GM21360 (cell line): ENCODE results near the gene CHN2.

Source experiments
- ATAC-seq: cut with Tn5 transposase; IDR thresholded peaks from one replicate; pipeline ENCODE4 v1.9.1; 2021; ENCODE audit warnings: mild to moderate bottlenecking, moderate library complexity; ENCODE audit not compliant: unreplicated experiment

Gene CHN2

DNA sequence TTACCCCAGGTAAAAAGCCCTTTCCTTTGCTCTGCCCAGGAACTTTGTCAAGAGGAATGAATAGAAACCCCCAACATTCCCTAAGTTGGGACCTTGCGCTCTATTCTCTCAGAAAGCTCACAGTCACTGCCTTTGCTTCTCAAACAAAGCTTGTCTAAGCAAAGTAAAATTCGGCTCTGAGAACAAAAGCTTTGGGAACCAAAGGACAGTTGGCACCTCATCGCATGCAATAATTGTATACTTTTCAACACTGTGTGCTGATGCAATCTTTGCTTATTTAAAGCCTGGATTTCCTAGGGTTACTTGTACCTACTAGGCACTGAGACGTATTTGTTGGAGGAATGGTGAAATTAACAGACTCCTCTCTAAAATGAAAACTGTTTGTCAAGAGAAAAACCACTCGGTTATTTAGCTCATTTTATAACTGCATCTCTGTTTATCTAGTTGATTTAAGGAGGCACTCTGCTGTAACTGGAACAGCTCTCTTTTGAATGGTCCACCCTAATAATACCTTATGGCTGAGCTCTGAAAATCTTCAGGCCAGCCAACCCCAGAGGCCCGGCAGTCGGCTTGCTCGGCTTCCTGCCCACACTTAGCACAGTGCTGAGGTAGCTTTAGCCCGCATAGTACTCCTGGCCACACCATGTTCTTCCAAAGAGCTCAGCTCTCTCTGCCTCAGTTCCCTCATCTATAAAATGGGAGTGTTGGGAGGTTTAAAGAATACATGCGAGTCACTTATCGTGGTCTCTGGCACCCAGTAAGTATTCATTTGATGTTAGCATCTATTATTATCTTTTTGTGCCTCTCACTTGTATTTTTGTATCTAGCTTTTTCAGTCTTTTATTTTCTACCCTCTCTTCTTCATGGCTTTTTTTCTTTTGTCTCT, 288.9 kb downstream of the CHN2 start:
- ATAC-seq: no peak

DNA sequence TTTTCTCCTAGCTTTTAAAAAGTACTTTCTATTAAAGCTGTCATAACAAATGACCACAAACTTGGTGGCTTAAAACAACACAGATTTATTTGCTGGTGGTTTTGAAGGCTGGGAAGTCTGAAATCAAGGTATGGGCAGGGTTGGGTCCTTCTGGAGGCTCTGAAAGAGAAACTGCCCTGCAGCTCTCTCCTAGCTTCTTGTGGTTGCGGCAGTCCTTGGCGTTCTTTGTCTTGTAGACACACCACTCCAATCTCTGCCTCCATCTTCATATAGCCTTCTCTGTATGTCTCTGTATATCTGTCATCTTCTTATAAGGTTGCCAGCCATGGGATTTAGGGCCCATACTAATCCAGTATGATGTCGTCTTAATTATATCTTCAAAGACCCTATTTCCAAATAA, 289.7 kb downstream of the CHN2 start:
- ATAC-seq: no peak

DNA sequence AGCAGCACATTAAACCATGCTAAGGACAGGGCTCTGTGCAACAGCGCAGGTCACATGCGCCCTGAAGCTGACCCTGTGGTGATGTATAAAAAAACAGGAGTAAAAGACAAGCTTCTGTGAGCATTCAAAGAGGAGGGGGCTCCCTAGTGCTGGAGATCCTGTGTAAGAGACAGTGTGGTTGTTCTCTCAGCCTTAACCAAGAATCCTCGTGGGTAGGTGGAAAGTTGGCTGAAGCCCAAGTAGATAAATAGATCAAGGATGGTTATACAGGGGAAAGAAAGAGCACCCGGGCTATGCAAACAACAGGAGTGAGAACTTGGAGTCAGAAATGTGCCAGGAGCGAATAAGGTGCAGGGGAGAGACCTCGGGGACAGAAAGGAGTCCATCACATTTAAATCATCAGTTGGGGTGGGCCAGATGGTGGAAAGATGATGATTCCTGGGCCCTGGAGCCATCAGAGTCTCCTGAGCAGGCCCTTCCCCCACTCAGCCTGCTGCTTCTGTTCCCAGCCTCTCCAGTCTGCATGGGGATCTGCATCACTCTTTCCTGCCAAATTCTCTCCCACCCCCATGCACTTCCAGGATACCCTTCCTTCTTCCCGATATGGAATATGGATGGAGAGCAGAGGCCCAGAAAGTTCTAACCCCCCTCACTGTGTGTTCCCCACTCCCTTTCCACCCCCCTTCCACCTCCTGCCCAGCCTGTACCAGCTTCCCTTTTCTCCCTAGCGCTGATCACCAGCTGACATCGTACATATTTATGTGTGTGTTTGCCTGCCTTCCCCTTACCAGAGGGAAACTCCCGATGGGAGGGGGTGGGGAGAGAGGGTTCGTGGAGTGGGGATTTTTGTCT, 291.0 kb downstream of the CHN2 start:
- ATAC-seq: no peak

DNA sequence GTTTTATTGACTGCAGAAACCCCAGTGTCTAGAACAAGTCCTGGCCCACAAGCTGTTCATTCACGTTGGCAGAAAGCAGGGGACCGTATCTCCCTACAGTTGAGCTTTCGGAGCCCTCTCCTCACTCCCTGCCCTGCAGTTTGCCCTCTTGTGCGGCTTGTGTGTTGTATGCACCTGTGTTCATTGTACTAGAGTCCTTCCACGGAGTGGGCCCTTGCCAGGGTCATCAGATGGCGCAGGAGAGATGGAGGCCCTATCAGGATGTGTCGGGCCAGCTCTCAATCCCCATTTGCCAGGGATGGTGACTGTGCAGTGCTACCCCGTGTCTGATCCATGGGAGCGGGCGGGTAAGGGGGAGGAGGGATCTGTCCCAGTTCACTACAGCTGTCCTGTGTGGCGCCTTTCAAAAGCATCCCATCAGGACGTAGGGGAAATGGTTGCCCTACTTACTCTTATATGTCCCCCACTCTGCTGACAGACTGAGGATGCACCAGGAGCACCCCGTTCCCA, 291.7 kb downstream of the CHN2 start:
- no peak for ATAC-seq

DNA sequence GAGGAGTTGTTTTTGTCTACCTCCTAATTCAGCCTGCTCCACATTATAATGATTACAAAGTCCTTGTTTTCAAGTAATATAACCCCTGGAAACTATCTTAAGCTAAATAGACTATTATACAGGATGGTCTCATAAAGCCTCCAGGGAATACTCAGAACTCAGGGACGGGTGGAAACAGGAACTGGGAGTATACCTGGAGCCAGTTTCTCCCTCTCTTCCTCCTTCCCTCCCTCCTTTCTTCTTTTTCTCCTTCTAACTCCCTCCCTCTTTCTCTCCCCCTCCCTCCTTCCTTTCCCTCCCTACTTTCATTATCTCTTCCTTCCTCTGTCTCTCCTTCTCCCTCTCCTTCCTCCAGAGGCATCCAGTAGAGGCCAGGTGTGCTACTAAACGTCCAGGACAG, 292.8 kb downstream of the CHN2 start:
- ATAC-seq: no peak

DNA sequence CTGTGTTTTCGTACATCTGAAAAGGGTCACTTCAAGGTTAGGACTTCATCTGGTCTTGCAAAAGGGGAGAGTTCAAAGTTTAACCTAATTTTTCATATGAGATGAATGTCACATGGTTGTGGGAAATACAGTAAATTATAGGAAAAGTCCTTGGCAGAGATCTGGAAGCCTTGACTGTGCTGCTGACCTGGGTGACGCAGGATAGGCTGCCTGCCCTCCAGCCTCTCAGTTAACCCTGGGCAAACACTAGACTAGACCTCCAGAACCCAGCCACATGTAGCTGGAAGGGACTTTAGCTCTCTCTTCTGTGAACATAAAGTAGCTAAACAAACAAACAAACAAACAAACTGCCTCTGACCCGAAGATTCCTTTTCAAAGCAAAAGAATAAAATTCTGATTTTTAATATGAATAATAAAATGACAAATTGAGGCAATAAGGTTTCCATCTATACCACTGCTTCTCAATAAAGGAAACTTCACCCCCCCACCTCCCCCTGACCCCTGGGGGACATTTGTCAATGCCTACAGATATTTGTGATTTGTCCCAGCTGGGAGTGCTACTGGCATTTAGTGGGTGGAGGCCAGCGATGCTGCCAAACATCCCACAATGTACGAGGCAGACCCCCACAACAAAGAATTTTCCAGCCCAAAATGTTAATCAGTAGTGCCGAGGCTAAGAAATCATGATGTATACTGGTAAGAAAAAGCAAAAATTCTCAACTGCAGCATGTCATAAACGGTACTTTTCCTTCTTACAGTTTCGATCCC, 293.8 kb downstream of the CHN2 start:
- no peak for ATAC-seq

DNA sequence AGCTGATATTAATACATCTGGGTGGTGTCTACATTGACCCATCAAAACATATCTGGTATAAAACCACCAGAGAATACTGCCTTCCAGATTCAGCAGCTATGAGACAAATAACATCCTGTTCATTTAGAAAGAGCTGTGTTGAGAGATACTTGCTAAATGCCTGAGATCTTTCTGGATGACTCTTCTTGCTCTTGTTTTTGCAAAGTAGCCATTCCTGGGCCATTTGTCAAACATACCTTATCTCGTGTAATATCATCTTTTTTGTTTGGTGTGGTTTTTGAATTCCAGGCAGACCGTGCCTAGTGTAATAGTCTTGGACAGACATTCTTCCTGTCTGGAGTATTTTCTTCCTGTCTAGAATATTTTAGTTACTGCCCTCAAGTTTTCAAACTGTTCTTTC, 294.4 kb downstream of the CHN2 start:
- no peak for ATAC-seq

DNA sequence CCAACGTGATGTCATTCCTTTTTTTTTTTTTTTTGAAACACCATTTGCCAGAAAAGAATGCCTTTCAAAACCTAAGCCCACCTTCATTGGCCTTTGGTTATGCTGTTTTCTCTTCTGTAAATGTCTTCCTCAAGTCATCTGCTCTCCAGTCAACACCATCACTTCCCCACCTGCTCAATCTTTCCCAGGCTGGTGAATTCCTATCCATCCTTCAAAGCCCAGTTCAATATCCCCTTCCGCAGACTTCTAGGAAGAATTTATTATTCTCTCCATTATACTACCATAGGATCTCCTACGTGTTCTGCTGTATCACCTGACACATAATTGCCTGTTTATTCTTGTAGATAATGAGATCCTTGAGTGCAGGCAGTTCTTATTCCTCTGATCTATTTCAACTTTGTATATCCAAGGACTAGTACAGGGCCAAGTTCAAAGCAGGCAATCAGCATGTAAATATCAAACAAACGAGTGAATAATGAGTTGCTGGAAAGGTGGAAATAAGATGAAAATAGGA, 295.6 kb downstream of the CHN2 start:
- ATAC-seq: no peak

DNA sequence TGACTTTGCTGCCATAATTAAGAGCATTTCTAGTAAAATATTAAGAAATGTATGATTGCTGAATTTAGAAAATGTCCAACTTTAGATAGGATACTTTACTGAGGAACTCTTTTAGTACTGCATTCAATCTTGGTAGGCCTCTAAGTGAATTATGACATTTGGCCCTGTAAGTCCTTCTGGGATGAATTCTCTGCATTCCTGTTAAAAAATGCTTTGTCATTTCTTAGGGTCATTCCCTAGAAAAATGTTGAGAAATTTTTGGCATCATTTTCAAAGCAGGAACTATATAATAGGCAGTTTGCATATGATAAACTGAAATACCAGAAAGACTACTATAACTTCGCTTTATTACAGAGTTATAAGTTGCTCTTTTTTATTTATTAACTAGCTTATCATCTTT, 299.8 kb downstream of the CHN2 start:
- ATAC-seq: no peak

DNA sequence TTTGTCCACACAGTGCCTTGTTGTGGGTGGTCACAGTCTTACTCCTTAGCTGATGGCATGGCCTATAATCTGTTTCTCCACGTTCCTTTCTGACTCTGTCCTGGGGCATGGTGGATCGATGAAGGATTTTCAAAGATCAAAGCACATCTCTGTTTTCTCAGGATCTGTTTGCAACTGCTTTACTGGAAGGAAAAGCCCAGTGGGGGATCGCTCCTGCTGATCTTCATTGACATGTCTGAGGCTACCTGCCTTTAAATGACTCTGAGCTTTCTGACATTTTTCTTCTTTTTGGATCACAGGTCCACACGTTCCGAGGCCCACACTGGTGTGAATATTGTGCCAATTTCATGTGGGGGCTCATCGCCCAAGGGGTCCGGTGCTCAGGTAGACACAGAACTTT, 301.1 kb downstream of the CHN2 start:
- ATAC-seq: no peak

DNA sequence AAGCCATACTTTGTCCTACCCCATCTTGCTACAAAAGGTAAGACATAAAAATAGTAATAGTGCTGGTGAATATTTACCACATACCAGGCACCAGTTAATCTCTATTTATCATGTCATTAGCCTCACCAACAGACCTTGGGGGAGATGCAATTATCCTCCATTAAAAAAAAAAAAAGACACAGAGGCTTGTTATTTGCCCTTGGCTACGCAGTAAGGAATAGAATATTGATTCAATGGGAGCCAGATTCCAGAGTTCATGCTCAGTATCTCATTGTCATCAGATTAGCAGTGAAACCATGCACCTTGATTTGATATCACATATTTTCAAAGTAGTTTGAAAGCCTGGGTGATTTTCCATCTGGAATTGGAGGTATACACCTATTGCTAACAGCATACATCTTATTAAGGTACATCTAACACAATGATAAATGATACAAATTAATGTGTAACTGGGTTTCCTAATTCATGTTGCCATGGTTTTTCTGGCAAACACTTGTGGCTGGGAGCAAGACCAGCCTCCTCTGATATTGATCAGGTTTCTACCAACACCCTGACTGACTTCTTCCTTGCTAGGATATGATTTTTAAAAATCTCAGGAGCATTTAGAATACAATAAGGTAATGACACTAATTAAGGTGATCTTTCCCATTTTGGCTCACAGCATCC, 301.9 kb downstream of the CHN2 start:
- ATAC-seq: no peak

DNA sequence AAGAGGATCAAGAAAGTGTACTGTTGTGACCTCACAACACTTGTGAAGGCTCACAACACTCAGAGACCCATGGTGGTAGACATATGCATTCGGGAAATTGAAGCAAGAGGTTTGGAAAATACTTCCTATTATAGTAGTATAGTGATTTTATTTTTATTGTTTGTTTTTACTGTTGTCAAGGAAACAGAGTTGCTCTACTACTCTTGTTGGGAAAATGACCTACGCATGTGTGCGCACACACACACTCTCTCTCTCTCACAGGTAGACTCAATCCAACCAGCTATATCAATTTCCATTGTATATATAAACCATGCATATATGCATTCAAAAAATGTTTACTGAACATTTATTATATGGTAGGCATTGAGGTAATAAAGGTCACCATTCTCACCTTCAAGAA, 305.4 kb downstream of the CHN2 start:
- ATAC-seq: no peak

DNA sequence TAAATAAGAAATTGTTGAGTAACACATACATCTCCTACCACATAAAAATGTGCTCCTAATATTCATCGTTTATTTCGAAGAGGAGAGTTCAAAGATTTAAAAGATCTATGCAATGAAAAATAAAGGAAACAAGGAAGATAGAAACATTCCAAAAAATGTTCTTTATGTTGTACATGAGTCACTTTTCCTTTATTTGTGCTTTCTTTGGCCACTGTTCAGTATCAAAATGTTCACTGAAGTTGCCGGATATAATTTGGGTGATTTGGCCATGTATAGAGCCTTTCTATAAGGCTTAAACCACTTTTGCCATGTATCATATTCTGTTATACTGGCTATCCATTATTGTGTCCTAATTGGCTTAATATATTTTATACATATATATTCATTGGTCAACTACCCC, 306.1 kb downstream of the CHN2 start:
- ATAC-seq: no peak

DNA sequence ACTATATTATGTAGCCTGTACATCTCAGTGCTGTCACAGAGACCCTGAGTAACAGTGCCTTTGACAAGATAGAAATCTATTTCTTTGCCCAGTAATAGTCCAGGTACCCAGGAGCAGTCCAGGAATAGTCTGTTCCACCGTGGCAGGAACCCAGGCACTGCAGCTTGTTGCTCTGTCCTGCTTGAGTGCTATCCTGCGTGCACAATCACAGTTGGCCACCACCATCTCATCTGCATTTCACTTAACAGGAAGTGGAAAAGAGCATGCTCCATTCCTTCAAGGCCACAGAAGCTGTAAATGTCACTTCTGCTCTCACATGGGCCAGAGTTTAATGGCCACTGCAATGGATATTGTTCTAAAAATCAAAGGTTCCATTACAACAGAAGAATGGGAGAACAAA, 307.6 kb downstream of the CHN2 start:
- no peak for ATAC-seq

DNA sequence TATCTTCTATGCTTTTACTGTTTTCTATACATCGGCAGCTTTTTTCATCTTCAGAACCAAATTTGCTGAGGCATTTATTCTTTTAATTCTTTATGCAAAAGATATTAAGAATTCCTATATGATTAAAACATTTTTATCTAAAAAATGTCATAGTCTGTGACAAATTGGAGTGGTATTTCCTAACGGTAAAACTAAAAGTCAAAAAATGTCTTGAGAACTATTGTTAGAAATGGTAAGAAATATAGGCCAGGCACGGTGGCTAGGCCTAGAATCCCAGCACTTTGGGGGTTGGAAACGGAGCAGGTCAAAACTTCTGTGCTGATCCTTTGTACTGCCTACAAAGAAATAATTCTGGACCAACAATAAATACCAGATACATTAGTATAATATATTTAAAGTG, 311.4 kb downstream of the CHN2 start:
- ATAC-seq: no peak

DNA sequence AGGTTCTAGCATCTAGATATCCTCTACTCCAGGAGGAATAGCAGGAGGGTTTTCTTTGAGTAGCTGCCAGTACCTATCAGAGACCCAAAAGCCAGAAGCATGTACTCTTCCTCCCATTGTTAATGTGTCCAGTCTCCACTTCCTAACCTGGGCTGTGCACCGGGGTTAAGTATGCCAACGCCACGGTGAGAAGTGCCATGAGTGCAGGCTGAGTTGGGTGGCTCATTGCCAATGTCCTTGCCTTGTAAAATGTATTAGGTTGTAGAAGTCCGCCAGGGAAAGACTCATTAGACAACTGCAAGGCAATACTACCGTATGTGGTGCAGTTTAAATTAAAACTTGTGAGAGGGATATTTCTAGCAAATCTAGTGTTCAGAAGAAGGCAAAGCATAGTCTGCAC, 314.0 kb downstream of the CHN2 start:
- ATAC-seq: no peak

DNA sequence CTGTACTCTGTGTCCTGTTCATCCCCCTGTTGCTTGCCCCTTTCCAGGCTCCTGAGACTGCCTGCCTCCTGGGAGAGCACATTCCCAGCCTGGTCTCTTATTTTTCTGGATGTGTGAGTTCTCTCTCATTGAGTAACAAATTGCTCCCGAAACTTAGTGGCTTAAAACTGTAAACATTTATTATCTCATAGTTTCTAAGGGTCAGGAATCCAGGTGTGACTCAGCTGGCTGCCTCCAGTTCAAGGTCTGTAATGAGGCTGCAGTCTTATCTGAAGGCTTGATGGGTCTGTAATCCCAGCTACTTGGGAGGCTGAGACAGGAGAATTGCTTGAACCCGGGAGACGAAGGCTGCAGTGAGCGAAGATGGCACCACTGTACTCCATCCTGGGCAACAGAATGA, 315.5 kb downstream of the CHN2 start:
- no peak for ATAC-seq

DNA sequence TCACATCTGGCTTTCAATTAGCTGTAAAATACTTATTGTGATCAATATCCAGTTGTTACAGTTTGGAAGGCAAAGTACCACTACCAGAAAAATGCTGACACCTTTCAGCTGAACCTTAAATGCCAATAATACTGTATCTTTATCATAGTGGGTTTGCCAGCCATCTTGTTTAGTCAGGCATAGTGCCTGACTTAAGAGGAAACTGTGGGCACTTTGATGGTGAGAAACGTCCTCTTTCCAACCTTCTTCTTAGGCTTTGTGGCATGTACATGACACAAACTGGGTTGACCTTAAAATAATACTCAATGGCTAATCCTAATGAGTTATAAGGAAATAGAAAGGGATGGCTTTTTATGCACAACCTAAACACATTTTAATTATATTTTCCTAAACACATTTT, 316.8 kb downstream of the CHN2 start:
- ATAC-seq: no peak

DNA sequence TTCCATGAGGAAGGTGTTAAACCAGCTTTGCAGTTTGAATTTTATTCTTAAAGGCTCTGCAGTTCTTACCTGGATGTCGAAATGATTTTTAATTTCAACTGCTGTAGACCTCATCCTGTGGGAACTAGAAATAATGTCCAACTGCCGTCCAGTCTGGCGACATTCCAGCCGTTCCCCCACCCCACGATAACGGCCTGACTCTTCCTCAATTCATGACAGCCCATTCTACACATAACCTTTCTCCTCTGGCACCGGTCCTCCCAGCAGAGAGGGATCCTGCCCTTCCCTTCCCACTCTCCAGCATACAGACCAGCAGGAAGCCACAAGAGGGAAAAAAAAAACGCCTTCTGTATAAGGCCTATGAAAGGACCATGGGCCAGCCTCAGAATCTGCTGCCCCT, 317.3 kb downstream of the CHN2 start:
- ATAC-seq: no peak

DNA sequence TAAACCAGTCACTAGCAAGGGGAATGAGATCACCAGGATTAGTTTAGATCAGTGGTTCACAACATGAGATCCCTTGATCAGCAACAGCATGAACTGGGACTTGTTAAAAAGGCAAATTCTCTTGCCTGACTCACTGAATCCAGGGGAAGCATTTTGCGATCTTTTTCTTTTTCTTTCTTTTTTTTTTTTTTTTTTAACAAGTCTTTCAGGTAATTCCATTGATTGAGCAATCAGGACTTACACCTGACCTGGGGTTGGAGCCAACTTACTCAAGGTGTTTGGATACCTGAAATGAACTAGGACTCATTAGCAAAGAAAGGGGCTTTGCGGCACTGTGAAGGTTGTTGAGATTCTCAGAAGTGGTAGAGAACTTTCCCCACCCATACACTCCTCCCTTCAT, 321.9 kb downstream of the CHN2 start:
- ATAC-seq: no peak
